IMR-90 (cell line): Measurements from ENCODE around the gene CNTNAP3. TPM values are rescaled to one million over a fixed set of nuclear protein-coding genes. Genes with fewer than 3 reads are reported as not detected.
"Not testable (repeated sequence)": the region's sequence is repeated elsewhere in the genome, so short reads cannot be mapped to it uniquely, and the experiment has no call there.

Experiments used
- ATAC-seq: fragments of 200-7000 bp; cut with Tn5 transposase; 2 replicates; pipeline ENCODE4 v1.9.1; 2020; ENCODE audit warnings: low read depth, mild to moderate bottlenecking, moderate library complexity
- BruUV-seq: library from RNA; stranded (reverse); fragments of 400-500 nt; replicated peaks from 2 replicates; lab custom pipeline; 2021; lab: Mats Ljungman, UMichigan
- CTCF ChIA-PET: fragments of 300-600 bp; formaldehyde crosslinking; extraction: SDS; loops from one replicate; lab custom pipeline; 2021; ENCODE audit warnings: antibody characterized with exemption; lab: Yijun Ruan, JAX
- POLR2A ChIA-PET: fragments of 300-600 bp; sonication (Branson Sonifier 250); formaldehyde crosslinking; loops from one replicate; lab custom pipeline; 2022; ENCODE audit warnings: antibody characterized with exemption; ENCODE audit not compliant: unreplicated experiment; lab: Charles Lee
- DNase-seq: peaks from one replicate; pipeline ENCODE4 v3.0.0; 2013
- H2AFZ ChIP-seq: replicated peaks from 2 replicates; pipeline ENCODE3; 2013; ENCODE audit warnings: low read length, mild to moderate bottlenecking; ENCODE audit not compliant: poor library complexity
- H2AK5ac ChIP-seq: 2 replicates; pipeline ENCODE4 v1.6.1; 2013; ENCODE audit warnings: low read depth, low read length, inconsistent platforms
- H2AK9ac ChIP-seq: replicated peaks from 2 replicates; pipeline ENCODE3; 2013; ENCODE audit warnings: mild to moderate bottlenecking, low read depth, low read length, moderate library complexity; ENCODE audit not compliant: poor library complexity
- H2BK120ac ChIP-seq: 2 replicates; pipeline ENCODE4 v1.6.1; 2013; ENCODE audit warnings: low read depth, low read length, inconsistent platforms
- H2BK15ac ChIP-seq: 3 replicates; pipeline ENCODE4 v1.6.1; 2013; ENCODE audit warnings: low read depth, low read length, inconsistent platforms
- H2BK20ac ChIP-seq: 2 replicates; pipeline ENCODE4 v1.6.1; 2013; ENCODE audit warnings: low read depth, mild to moderate bottlenecking, inconsistent platforms, low read length, moderate library complexity
- H2BK5ac ChIP-seq: 2 replicates; pipeline ENCODE4 v1.6.1; 2013; ENCODE audit warnings: mild to moderate bottlenecking, low read depth, low read length, inconsistent platforms; ENCODE audit not compliant: poor library complexity, severe bottlenecking
- H3K14ac ChIP-seq: replicated peaks from 2 replicates; pipeline ENCODE4 v1.6.1; 2013; ENCODE audit warnings: low read depth, low read length, inconsistent platforms
- H3K18ac ChIP-seq: 2 replicates; pipeline ENCODE4 v1.6.1; 2013; ENCODE audit warnings: low read depth, low read length, control low read depth
- H3K23ac ChIP-seq: 2 replicates; pipeline ENCODE4 v1.6.1; 2013; ENCODE audit warnings: low read depth, low read length, inconsistent platforms
- H3K27ac ChIP-seq: 2 replicates; pipeline ENCODE4 v1.5.1; 2013; ENCODE audit warnings: mild to moderate bottlenecking, control low read depth, low read length; ENCODE audit not compliant: insufficient read depth
- H3K27me3 ChIP-seq: 2 replicates; pipeline ENCODE4 v1.6.1; 2013; ENCODE audit warnings: low read length; ENCODE audit not compliant: control insufficient read depth, insufficient read depth
- H3K36me3 ChIP-seq: 2 replicates; pipeline ENCODE4 v1.6.1; 2013; ENCODE audit warnings: low read length, mixed read lengths; ENCODE audit not compliant: control insufficient read depth, insufficient read depth
- H3K4ac ChIP-seq: 2 replicates; pipeline ENCODE4 v1.6.1; 2013; ENCODE audit warnings: low read depth, low read length, inconsistent platforms
- H3K4me1 ChIP-seq: 2 replicates; pipeline ENCODE4 v1.6.1; 2013; ENCODE audit warnings: low read length, mixed read lengths; ENCODE audit not compliant: control insufficient read depth, insufficient read depth
- H3K4me2 ChIP-seq: 2 replicates; pipeline ENCODE4 v1.6.1; 2013; ENCODE audit warnings: low read depth, mild to moderate bottlenecking, control low read depth, low read length, moderate library complexity
- H3K4me3 ChIP-seq: 2 replicates; pipeline ENCODE4 v1.5.1; 2013; ENCODE audit warnings: low read depth, mild to moderate bottlenecking, control low read depth, low read length, moderate library complexity; ENCODE audit not compliant: insufficient read depth
- H3K56ac ChIP-seq: 2 replicates; pipeline ENCODE4 v1.6.1; 2013; ENCODE audit warnings: low read length, inconsistent platforms; ENCODE audit not compliant: insufficient read depth; ENCODE audit errors: extremely low read depth
- H3K79me1 ChIP-seq, 2 experiments: 2 replicates each; pipeline ENCODE4 v1.6.1; 2013; ENCODE audit warnings: low read length in 2 of 2, inconsistent platforms in 1 of 2, low read depth in 1 of 2
- H3K9ac ChIP-seq: 2 replicates; pipeline ENCODE4 v1.6.1; 2013; ENCODE audit warnings: low read depth, low read length, control low read depth
- H3K9me1 ChIP-seq: 2 replicates; pipeline ENCODE4 v1.6.1; 2013; ENCODE audit warnings: low read length, inconsistent platforms; ENCODE audit not compliant: insufficient read depth
- H3K9me3 ChIP-seq: 2 replicates; pipeline ENCODE4 v1.6.1; 2013; ENCODE audit warnings: low read length; ENCODE audit not compliant: control insufficient read depth, insufficient read depth
- H4K20me1 ChIP-seq: 2 replicates; pipeline ENCODE4 v1.6.1; 2013; ENCODE audit warnings: low read length, inconsistent platforms; ENCODE audit not compliant: insufficient read depth
- H4K5ac ChIP-seq: 2 replicates; pipeline ENCODE4 v1.6.1; 2013; ENCODE audit warnings: mild to moderate bottlenecking, low read depth, low read length, control low read depth
- H4K8ac ChIP-seq, 2 experiments: 2 replicates each; pipeline ENCODE4 v1.6.1; 2013; ENCODE audit warnings: low read depth in 2 of 2, low read length in 2 of 2, control low read depth in 1 of 2, inconsistent platforms in 1 of 2
- H4K91ac ChIP-seq: 2 replicates; pipeline ENCODE4 v1.6.1; 2013; ENCODE audit warnings: low read depth, low read length, inconsistent platforms; ENCODE audit not compliant: insufficient read depth
- WGBS, 2 experiments: methylation state at CpG; one replicate each; pipeline versions ENCODE4 v1.1.5 to v1.1.7; 2013; ENCODE audit warnings: missing lambda C conversion rate in 2 of 2; ENCODE audit not compliant: insufficient read length in 1 of 2; ENCODE audit errors: extremely low coverage in 2 of 2; 5-methylcytosine and 5-hydroxymethylcytosine counted together
- dilution Hi-C: fragments of 300-500 bp; cut with HindIII; formaldehyde crosslinking; loops from one replicate; pipeline ENCODE4 v1.14.3; 2018; ENCODE audit warnings: low sequenced_read_pairs; ENCODE audit not compliant: unreplicated experiment
- in situ Hi-C: fragments of 300-500 bp; cut with MboI; formaldehyde crosslinking; loops from 3 replicates; pipeline ENCODE4 v1.14.3; 2019; ENCODE audit warnings: low sequenced_read_pairs, inconsistent platforms, mixed read lengths
- intact Hi-C: fragments of 100-400 bp; cut with micrococcal nuclease; formaldehyde crosslinking; loops from 2 replicates; pipeline ENCODE4 v1.10.0; 2022
- polyA plus RNA-seq, 3 experiments: library from polyadenylated mRNA; depleted of rRNA; stranded (reverse); fragments of >200 nt; gene quantifications; 2 replicates each; pipeline ENCODE4 v1.2.3, GENCODE V29; 2012; ENCODE audit warnings: low replicate concordance in 1 of 3
- total RNA-seq: library from RNA; depleted of rRNA; stranded (reverse); fragments of >200 nt; gene quantifications from 2 replicates; pipeline ENCODE4 v1.2.3, GENCODE V29; 2012

CNTNAP3 gene
- total and polyA plus RNA-seq, 2 of the 4 experiments (the other 2 are of a cell fraction) = 0.90 to 1.2 TPM

- ATAC-seq, H3K56ac ChIP-seq, in situ Hi-C loops, H4K5ac ChIP-seq, dilution Hi-C loops, H3K9ac ChIP-seq, H3K4me2 ChIP-seq, BruUV-seq, H3K27me3 ChIP-seq, H3K23ac ChIP-seq, H4K20me1 ChIP-seq, H3K9me3 ChIP-seq, H3K9me1 ChIP-seq, H3K4me1 ChIP-seq, intact Hi-C loops, H3K27ac ChIP-seq, H4K91ac ChIP-seq, H2AK5ac ChIP-seq, H4K8ac ChIP-seq, H2BK20ac ChIP-seq, H3K36me3 ChIP-seq, H3K14ac ChIP-seq, DNase-seq, H2AK9ac ChIP-seq, CTCF ChIA-PET, H2BK120ac ChIP-seq, H2AFZ ChIP-seq, POLR2A ChIA-PET, H3K79me1 ChIP-seq, H2BK15ac ChIP-seq, H2BK5ac ChIP-seq, H3K18ac ChIP-seq, H3K4ac ChIP-seq, H3K4me3 ChIP-seq: not testable (repeated sequence)
- WGBS, 2 experiments = no CpG with 5 or more reads among the region's 6 CpGs
Observed at GRCh38 chr9:39206643-39207042, 81.3 kb downstream of the CNTNAP3 start.

DNA sequence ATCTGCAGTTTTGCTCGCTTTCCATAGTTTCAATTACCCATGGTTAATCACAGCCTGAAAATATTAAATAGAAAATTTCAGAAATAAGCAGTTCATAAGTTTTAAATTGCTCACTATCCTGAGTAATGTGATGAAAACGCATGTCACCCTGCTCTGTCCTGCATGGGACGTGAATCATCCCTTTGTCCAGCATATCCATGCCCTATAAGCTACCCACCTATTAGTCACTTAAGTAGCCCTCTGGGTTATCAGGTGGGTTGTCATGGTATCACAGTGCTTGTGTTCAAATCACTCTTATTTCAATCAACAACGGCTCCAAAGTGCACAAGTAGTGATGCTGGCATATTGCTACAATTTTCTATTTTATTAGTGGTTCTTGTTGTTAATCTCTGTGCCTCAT is 82.1 kb downstream of the CNTNAP3 start:
- CTCF ChIA-PET, H2BK120ac ChIP-seq, H3K36me3 ChIP-seq, H3K9me1 ChIP-seq, H4K5ac ChIP-seq, dilution Hi-C loops, H3K4me2 ChIP-seq, H3K79me1 ChIP-seq, H3K4ac ChIP-seq, POLR2A ChIA-PET, H2AK9ac ChIP-seq, H4K91ac ChIP-seq, H3K23ac ChIP-seq, H3K56ac ChIP-seq, DNase-seq, H3K14ac ChIP-seq, H3K9me3 ChIP-seq, H4K20me1 ChIP-seq, H3K27me3 ChIP-seq, ATAC-seq, H2BK15ac ChIP-seq, H2AFZ ChIP-seq, BruUV-seq, intact Hi-C loops, H2AK5ac ChIP-seq, H3K9ac ChIP-seq, H3K4me3 ChIP-seq, in situ Hi-C loops, H4K8ac ChIP-seq, H2BK20ac ChIP-seq, H2BK5ac ChIP-seq, H3K18ac ChIP-seq, H3K4me1 ChIP-seq, H3K27ac ChIP-seq: not testable (repeated sequence)
- no CpG with 5 or more reads among the region's 4 CpGs for WGBS, 2 experiments
